HEK293 (cell line): ENCODE measurements around the gene DGKD.

ENCODE experiments used
- CTCF ChIA-PET: fragments of 350-600 bp; formaldehyde crosslinking; extraction: SDS; loops from one replicate; lab custom pipeline; 2021; ENCODE audit warnings: antibody characterized with exemption; lab: Yijun Ruan, JAX
- POLR2A ChIA-PET: fragments of 300-600 bp; formaldehyde crosslinking; extraction: SDS; loops from one replicate; lab custom pipeline; 2020; ENCODE audit warnings: antibody characterized with exemption, inconsistent platforms; lab: Yijun Ruan, JAX
- H3K27ac ChIP-seq: fragments of 200-500 bp; sonication (Bioruptor generic); 2 replicates; pipeline ENCODE4 v1.5.1; 2014; ENCODE audit warnings: low read depth, low read length, control low read depth, inconsistent platforms; ENCODE audit errors: extremely low read depth
- H3K36me3 ChIP-seq, 2 experiments: fragments of 200-500 bp in 1 of 2; sonication (Bioruptor generic) in 1 of 2; 1 replicate in 1 of 2; 2 replicates in 1 of 2; pipeline ENCODE4 v1.5.1; 2014 to 2017; ENCODE audit warnings: inconsistent platforms in 2 of 2, low read length in 2 of 2; ENCODE audit not compliant: control insufficient read depth in 2 of 2, insufficient read depth in 1 of 2
- H3K4me1 ChIP-seq: fragments of 200-500 bp; sonication (Bioruptor generic); 2 replicates; pipeline ENCODE4 v1.5.1; 2014; ENCODE audit warnings: mild to moderate bottlenecking, low read length, inconsistent platforms; ENCODE audit not compliant: control insufficient read depth, insufficient read depth
- H3K4me3 ChIP-seq: 2 replicates; pipeline ENCODE4 v1.5.1; 2011; ENCODE audit warnings: low read depth, mild to moderate bottlenecking, control low read depth, low read length, moderate library complexity
- H3K9me3 ChIP-seq: fragments of 200-500 bp; sonication (Bioruptor generic); 2 replicates; pipeline ENCODE4 v1.5.1; 2014; ENCODE audit warnings: low read depth, low read length, inconsistent platforms; ENCODE audit not compliant: control insufficient read depth, insufficient read depth
- GLIS2 ChIP-seq: fragments of 450-650 bp; formaldehyde crosslinking; IDR thresholded peaks from 2 replicates; pipeline ENCODE4 v1.5.1; 2016; ENCODE audit warnings: missing biosample characterization, missing genetic modification characterization
- ZIC2 ChIP-seq: fragments of 450-650 bp; formaldehyde crosslinking; IDR thresholded peaks from 2 replicates; pipeline ENCODE4 v1.5.1; 2016; ENCODE audit warnings: missing biosample characterization, missing genetic modification characterization
- ZNF138 ChIP-seq: fragments of 450-650 bp; formaldehyde crosslinking; IDR thresholded peaks from 2 replicates; pipeline ENCODE4 v1.5.1; 2016; ENCODE audit warnings: missing biosample characterization, missing genetic modification characterization, borderline replicate concordance
- ZNF2 ChIP-seq: fragments of 450-650 bp; formaldehyde crosslinking; IDR thresholded peaks from 2 replicates; pipeline ENCODE4 v1.5.1; 2016; ENCODE audit warnings: missing biosample characterization, missing genetic modification characterization
- ZNF202 ChIP-seq: fragments of 450-650 bp; formaldehyde crosslinking; IDR thresholded peaks from 2 replicates; pipeline ENCODE4 v1.5.1; 2016; ENCODE audit warnings: missing biosample characterization, missing genetic modification characterization, borderline replicate concordance
- ZNF311 ChIP-seq: fragments of 450-650 bp; formaldehyde crosslinking; IDR thresholded peaks from 2 replicates; pipeline ENCODE4 v1.5.1; 2017; ENCODE audit warnings: missing biosample characterization, missing genetic modification characterization, borderline replicate concordance
- ZNF341 ChIP-seq: fragments of 450-650 bp; formaldehyde crosslinking; IDR thresholded peaks from 2 replicates; pipeline ENCODE4; 2016; ENCODE audit warnings: low read depth, missing biosample characterization, missing genetic modification characterization
- ZNF404 ChIP-seq: fragments of 450-650 bp; formaldehyde crosslinking; IDR thresholded peaks from 2 replicates; pipeline ENCODE4 v1.5.1; 2017; ENCODE audit warnings: missing biosample characterization, missing genetic modification characterization
- ZNF426 ChIP-seq: fragments of 450-650 bp; formaldehyde crosslinking; IDR thresholded peaks from 2 replicates; pipeline ENCODE4 v1.5.1; 2017; ENCODE audit warnings: missing biosample characterization, missing genetic modification characterization, mild to moderate bottlenecking, inconsistent platforms, moderate library complexity
- ZNF48 ChIP-seq: fragments of 450-650 bp; formaldehyde crosslinking; IDR thresholded peaks from 2 replicates; pipeline ENCODE4 v1.5.1; 2016; ENCODE audit warnings: missing biosample characterization, missing genetic modification characterization
- ZNF501 ChIP-seq: fragments of 450-650 bp; formaldehyde crosslinking; IDR thresholded peaks from 2 replicates; pipeline ENCODE4 v1.5.1; 2016; ENCODE audit warnings: missing biosample characterization, missing genetic modification characterization
- ZNF510 ChIP-seq: fragments of 450-650 bp; formaldehyde crosslinking; IDR thresholded peaks from 2 replicates; pipeline ENCODE4 v1.5.1; 2018; ENCODE audit warnings: mild to moderate bottlenecking, missing genetic modification characterization, missing biosample characterization; ENCODE audit not compliant: insufficient replicate concordance
- ZNF549 ChIP-seq: fragments of 450-650 bp; IDR thresholded peaks from 2 replicates; pipeline ENCODE4 v1.5.1; 2018; ENCODE audit warnings: missing biosample characterization, missing genetic modification characterization, mild to moderate bottlenecking, inconsistent platforms, moderate library complexity
- ZNF558 ChIP-seq: fragments of 450-650 bp; formaldehyde crosslinking; IDR thresholded peaks from 2 replicates; pipeline ENCODE4 v1.5.1; 2016; ENCODE audit warnings: missing biosample characterization, missing genetic modification characterization
- ZNF560 ChIP-seq: fragments of 450-650 bp; formaldehyde crosslinking; IDR thresholded peaks from 2 replicates; pipeline ENCODE4 v1.5.1; 2017; ENCODE audit warnings: missing biosample characterization, missing genetic modification characterization, borderline replicate concordance
- ZNF610 ChIP-seq: fragments of 450-650 bp; formaldehyde crosslinking; IDR thresholded peaks from 2 replicates; pipeline ENCODE4 v1.5.1; 2016; ENCODE audit warnings: missing biosample characterization, missing genetic modification characterization, borderline replicate concordance
- ZNF658 ChIP-seq: fragments of 450-650 bp; formaldehyde crosslinking; IDR thresholded peaks from 2 replicates; pipeline ENCODE4; 2016; ENCODE audit warnings: missing biosample characterization, missing genetic modification characterization
- ZNF660 ChIP-seq: fragments of 450-650 bp; IDR thresholded peaks from 2 replicates; pipeline ENCODE4 v1.5.1; 2018; ENCODE audit warnings: missing biosample characterization, mild to moderate bottlenecking, missing genetic modification characterization
- ZNF747 ChIP-seq: fragments of 450-650 bp; formaldehyde crosslinking; IDR thresholded peaks from 2 replicates; pipeline ENCODE4 v1.5.1; 2016; ENCODE audit warnings: missing biosample characterization, missing genetic modification characterization
- ZNF768 ChIP-seq: fragments of 450-650 bp; formaldehyde crosslinking; IDR thresholded peaks from 2 replicates; pipeline ENCODE4 v1.5.1; 2018; ENCODE audit warnings: missing biosample characterization, mild to moderate bottlenecking, missing genetic modification characterization
- ZNF791 ChIP-seq: fragments of 450-650 bp; formaldehyde crosslinking; IDR thresholded peaks from 2 replicates; pipeline ENCODE4 v1.5.1; 2016; ENCODE audit warnings: missing biosample characterization, missing genetic modification characterization
- ZSCAN23 ChIP-seq: fragments of 450-650 bp; formaldehyde crosslinking; IDR thresholded peaks from 2 replicates; pipeline ENCODE4 v1.5.1; 2016; ENCODE audit warnings: missing biosample characterization, missing genetic modification characterization
- ZSCAN30 ChIP-seq: fragments of 450-650 bp; IDR thresholded peaks from 2 replicates; pipeline ENCODE4 v1.5.1; 2018; ENCODE audit warnings: missing biosample characterization, mild to moderate bottlenecking, missing genetic modification characterization, moderate library complexity
- ZXDB ChIP-seq: fragments of 450-650 bp; formaldehyde crosslinking; IDR thresholded peaks from 2 replicates; pipeline ENCODE4 v1.5.1; 2016; ENCODE audit warnings: missing biosample characterization, missing genetic modification characterization
- TF ChIP-seq, protein P1 (sequence below): fragments of 450-650 bp; formaldehyde crosslinking; IDR thresholded peaks from 2 replicates; pipeline ENCODE4 v1.5.1; 2016; ENCODE audit warnings: missing biosample characterization, missing genetic modification characterization, borderline replicate concordance
- TF ChIP-seq, protein P2 (sequence below): fragments of 450-650 bp; formaldehyde crosslinking; IDR thresholded peaks from 2 replicates; pipeline ENCODE4 v1.5.1; 2016; ENCODE audit warnings: missing biosample characterization, missing genetic modification characterization
- TF ChIP-seq, protein P3 (sequence below): fragments of 450-650 bp; formaldehyde crosslinking; IDR thresholded peaks from 2 replicates; pipeline ENCODE4 v1.5.1; 2016; ENCODE audit warnings: missing biosample characterization, missing genetic modification characterization
- TF ChIP-seq, protein P4 (sequence below): fragments of 450-650 bp; formaldehyde crosslinking; IDR thresholded peaks from 2 replicates; pipeline ENCODE4 v1.5.1; 2016; ENCODE audit warnings: missing biosample characterization, missing genetic modification characterization

DGKD gene

DNA sequence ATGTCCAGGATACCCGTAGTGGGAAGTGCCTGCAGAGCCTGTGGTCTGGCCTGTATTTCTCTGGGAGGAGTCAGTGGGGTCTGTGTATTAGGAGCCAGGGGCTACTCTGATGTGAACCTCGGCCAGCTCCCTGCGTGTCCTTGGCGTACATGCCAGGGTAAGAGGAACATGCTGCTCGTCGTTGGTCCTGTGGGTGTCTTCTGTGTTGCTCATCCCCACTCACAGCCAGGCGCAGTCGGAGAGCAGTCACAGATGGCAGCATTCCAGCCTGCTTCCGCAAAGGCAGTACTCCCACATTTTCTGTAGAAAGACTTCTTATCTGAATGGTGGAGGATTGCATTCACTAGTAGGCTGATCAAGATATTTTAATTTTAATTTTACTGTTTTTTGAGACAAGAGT lies 84.9 kb downstream of the DGKD start:
- ChIA-PET CTCF (no interaction called here), POLR2A (no interaction called here)
- TF ChIP-seq ZNF768 (tag by site-specific recombination) (no peak), ZNF426 (tag by site-specific recombination) (no peak), ZSCAN30 (tag by site-specific recombination) (no peak), ZNF658 (tag by site-specific recombination) (no peak), ZNF2 (tag by site-specific recombination) (no peak), ZNF791 (tag by site-specific recombination) (no peak), ZNF202 (tag by site-specific recombination) (no peak), ZNF48 (tag by site-specific recombination) (no peak), ZNF747 (tag by site-specific recombination) (no peak)
- TF ChIP-seq, protein P1, sequence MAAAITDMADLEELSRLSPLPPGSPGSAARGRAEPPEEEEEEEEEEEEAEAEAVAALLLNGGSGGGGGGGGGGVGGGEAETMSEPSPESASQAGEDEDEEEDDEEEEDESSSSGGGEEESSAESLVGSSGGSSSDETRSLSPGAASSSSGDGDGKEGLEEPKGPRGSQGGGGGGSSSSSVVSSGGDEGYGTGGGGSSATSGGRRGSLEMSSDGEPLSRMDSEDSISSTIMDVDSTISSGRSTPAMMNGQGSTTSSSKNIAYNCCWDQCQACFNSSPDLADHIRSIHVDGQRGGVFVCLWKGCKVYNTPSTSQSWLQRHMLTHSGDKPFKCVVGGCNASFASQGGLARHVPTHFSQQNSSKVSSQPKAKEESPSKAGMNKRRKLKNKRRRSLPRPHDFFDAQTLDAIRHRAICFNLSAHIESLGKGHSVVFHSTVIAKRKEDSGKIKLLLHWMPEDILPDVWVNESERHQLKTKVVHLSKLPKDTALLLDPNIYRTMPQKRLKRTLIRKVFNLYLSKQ, result no peak
- H3K27ac ChIP-seq, result no peak overlapping the region
- no peaks in the 10 kb centered on the region for H3K9me3 ChIP-seq
- 0 out of 2 replicates have a peak, but pooled peaks cover 5% of the 10 kb centered on the region for H3K4me1 ChIP-seq
- no peak overlapping the region for H3K4me3 ChIP-seq
- peaks cover 0 to 64% of the 10 kb centered on the region in 2 experiments; a peak in 1 of 3 replicates for H3K36me3 ChIP-seq

DNA sequence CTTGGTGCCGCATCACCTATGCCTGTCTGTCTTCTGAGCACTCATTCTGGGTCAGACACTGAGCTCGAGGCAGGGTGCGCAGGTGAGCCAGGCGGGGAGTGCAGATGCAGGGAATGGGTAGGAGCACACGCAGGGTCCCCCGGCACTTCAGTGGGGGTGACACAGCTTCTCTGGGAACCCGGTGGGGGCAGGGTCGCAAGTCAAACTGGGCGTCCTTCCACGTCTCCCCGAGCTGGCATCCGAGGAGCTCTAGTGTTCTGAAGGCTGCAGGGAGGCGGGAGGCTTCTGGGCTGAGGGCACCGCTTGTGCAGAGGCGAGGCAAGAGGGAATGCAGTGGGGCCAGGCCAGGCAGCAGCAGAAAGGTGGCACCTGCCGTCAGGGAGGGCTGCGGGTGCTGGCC lies 86.0 kb downstream of the DGKD start:
- H3K36me3 ChIP-seq, result peaks cover 0 to 70% of the 10 kb centered on the region in 2 experiments; a peak in 1 of 3 replicates
- no peak overlapping the region for H3K27ac ChIP-seq
- no peaks in the 10 kb centered on the region for H3K4me1 ChIP-seq
- TF ChIP-seq ZNF549 (no peak), ZNF341 (tag by site-specific recombination) (no peak), ZNF501 (tag by site-specific recombination) (no peak), ZNF138 (tag by site-specific recombination) (no peak), GLIS2 (tag by site-specific recombination) (no peak), ZNF660 (no peak), ZNF48 (tag by site-specific recombination) (no peak), ZNF560 (tag by site-specific recombination) (no peak), ZXDB (tag by site-specific recombination) (no peak), ZNF404 (no peak), ZNF558 (no peak), ZIC2 (tag by site-specific recombination) (no peak), ZNF610 (no peak), ZSCAN23 (tag by site-specific recombination) (no peak), ZNF510 (tag by site-specific recombination) (no peak), ZNF311 (no peak)
- TF ChIP-seq, protein P2, sequence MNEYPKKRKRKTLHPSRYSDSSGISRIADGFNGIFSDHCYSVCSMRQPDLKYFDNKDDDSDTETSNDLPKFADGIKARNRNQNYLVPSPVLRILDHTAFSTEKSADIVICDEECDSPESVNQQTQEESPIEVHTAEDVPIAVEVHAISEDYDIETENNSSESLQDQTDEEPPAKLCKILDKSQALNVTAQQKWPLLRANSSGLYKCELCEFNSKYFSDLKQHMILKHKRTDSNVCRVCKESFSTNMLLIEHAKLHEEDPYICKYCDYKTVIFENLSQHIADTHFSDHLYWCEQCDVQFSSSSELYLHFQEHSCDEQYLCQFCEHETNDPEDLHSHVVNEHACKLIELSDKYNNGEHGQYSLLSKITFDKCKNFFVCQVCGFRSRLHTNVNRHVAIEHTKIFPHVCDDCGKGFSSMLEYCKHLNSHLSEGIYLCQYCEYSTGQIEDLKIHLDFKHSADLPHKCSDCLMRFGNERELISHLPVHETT (tag by site-specific recombination), result no peak
- TF ChIP-seq, protein P3, sequence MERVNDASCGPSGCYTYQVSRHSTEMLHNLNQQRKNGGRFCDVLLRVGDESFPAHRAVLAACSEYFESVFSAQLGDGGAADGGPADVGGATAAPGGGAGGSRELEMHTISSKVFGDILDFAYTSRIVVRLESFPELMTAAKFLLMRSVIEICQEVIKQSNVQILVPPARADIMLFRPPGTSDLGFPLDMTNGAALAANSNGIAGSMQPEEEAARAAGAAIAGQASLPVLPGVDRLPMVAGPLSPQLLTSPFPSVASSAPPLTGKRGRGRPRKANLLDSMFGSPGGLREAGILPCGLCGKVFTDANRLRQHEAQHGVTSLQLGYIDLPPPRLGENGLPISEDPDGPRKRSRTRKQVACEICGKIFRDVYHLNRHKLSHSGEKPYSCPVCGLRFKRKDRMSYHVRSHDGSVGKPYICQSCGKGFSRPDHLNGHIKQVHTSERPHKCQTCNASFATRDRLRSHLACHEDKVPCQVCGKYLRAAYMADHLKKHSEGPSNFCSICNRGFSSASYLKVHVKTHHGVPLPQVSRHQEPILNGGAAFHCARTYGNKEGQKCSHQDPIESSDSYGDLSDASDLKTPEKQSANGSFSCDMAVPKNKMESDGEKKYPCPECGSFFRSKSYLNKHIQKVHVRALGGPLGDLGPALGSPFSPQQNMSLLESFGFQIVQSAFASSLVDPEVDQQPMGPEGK (tag by site-specific recombination), result no peak
- TF ChIP-seq, protein P4, sequence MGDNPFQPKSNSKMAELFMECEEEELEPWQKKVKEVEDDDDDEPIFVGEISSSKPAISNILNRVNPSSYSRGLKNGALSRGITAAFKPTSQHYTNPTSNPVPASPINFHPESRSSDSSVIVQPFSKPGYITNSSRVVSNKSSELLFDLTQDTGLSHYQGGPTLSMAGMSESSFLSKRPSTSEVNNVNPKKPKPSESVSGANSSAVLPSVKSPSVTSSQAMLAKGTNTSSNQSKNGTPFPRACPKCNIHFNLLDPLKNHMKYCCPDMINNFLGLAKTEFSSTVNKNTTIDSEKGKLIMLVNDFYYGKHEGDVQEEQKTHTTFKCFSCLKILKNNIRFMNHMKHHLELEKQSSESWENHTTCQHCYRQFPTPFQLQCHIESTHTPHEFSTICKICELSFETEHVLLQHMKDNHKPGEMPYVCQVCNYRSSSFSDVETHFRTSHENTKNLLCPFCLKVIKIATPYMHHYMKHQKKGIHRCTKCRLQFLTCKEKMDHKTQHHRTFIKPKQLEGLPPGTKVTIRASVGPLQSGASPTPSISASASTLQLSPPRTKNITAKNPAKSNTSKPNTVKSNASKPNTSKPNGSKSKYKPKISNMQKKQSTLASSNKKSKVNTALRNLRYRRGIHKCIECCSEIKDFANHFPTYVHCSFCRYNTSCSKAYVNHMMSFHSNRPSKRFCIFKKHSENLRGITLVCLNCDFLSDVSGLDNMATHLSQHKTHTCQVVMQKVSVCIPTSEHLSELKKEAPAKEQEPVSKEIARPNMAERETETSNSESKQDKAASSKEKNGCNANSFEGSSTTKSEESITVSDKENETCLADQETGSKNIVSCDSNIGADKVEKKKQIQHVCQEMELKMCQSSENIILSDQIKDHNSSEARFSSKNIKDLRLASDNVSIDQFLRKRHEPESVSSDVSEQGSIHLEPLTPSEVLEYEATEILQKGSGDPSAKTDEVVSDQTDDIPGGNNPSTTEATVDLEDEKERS (tag by site-specific recombination), result no peak
- CTCF ChIA-PET, result interaction anchor here (0.6 kb wide), 1 partner anchor 9 kb away, joined by 3 read pairs; no protein-coding TSS in a partner anchor
- no peaks in the 10 kb centered on the region for H3K9me3 ChIP-seq
- POLR2A ChIA-PET, result no interaction called here
- H3K4me3 ChIP-seq, result no peak overlapping the region
